Heart left ventricle (tissue), 16 donors: ENCODE data around the gene ARHGAP15. TPM values are rescaled to one million over a fixed set of nuclear protein-coding genes. Genes with fewer than 3 reads are reported as not detected.

Source experiments
- ATAC-seq, 4 donors: fragments of 200-7000 bp; cut with Tn5 transposase; one replicate each; pipeline ENCODE4 v1.9.1; 2020 to 2022; ENCODE audit warnings: moderate library complexity in 4 of 4, mild to moderate bottlenecking in 3 of 4, moderate number of reproducible peaks in 1 of 4
- DNase-seq, 5 donors: peaks; one replicate each; pipeline ENCODE4 v3.0.0-alpha.2; 2020
- H3K27ac ChIP-seq, 12 donors: fragments of 200-600 bp; sonication (generic) in 4 of 12; one replicate each; pipeline versions ENCODE4 v1.5.0 to v1.8.0; 2016 to 2022; ENCODE audit warnings: mild to moderate bottlenecking in 2 of 12
- H3K27me3 ChIP-seq, 9 donors: fragments of 200-600 bp; sonication (generic) in 2 of 9; one replicate each; pipeline versions ENCODE4 v1.5.1 to v1.8.0; 2016 to 2022; ENCODE audit warnings: mild to moderate bottlenecking in 3 of 9
- H3K36me3 ChIP-seq, 9 donors: fragments of 200-600 bp; sonication (generic) in 2 of 9; one replicate each; pipeline versions ENCODE4 v1.5.0 to v1.8.0; 2018 to 2022; ENCODE audit warnings: mild to moderate bottlenecking in 2 of 9
- H3K4me1 ChIP-seq, 12 donors: fragments of 200-600 bp; sonication (generic) in 4 of 12; one replicate each; pipeline versions ENCODE4 v1.5.0 to v1.8.0; 2016 to 2022; ENCODE audit warnings: mild to moderate bottlenecking in 3 of 12
- H3K4me3 ChIP-seq, 12 donors: fragments of 200-600 bp; sonication (generic) in 4 of 12; one replicate each; pipeline versions ENCODE4 v1.5.0 to v1.8.0; 2017 to 2022; ENCODE audit warnings: mild to moderate bottlenecking in 9 of 12, moderate library complexity in 4 of 12
- H3K9me3 ChIP-seq, 12 donors: fragments of 200-600 bp; sonication (generic) in 4 of 12; one replicate each; pipeline versions ENCODE4 v1.5.0 to v1.8.0; 2016 to 2022; ENCODE audit warnings: mild to moderate bottlenecking in 1 of 12
- POLR2A ChIP-seq, 2 donors: fragments of 450-650 bp; IDR thresholded peaks; one replicate each; pipeline ENCODE4 v1.6.1; 2017; ENCODE audit warnings: antibody characterized with exemption in 2 of 2, mild to moderate bottlenecking in 2 of 2, moderate library complexity in 2 of 2
- WGBS, 4 donors: extraction: QIAGEN DNeasy Blood & Tissue Kit in 2 of 4; methylation state at CpG; one replicate each; pipeline versions ENCODE4 v1.1.5 to v1.1.7; 2013 to 2018; 5-methylcytosine and 5-hydroxymethylcytosine counted together
- intact Hi-C, 10 donors: fragments of 100-400 bp; cut with DNase I; formaldehyde crosslinking; loops; one replicate each; pipeline versions ENCODE4 v1.11.1 to v1.14.2; 2022
- polyA plus RNA-seq, 2 donors: library from polyadenylated mRNA; stranded (reverse); fragments of 200-250 nt; gene quantifications; one replicate each; pipeline ENCODE4 v1.2.3, GENCODE V29; 2013
- total RNA-seq, 9 donors: library from RNA; depleted of rRNA in 2 of 9; stranded (reverse); fragments of >200 nt in 2 of 9; fragmentation: NEBNext Ultra II Directional in 3 of 9; extraction: Animal tissue kit (Norgen Biotek cat#: 25700) in 3 of 9; gene quantifications; one replicate each; pipeline versions ENCODE4 v1.1.0 to v1.2.4, GENCODE V29; 2016 to 2023
- TF ChIP-seq, protein P1 (sequence below), 12 donors: fragments of 200-600 bp; sonication (generic) in 4 of 12; IDR thresholded peaks; one replicate each; pipeline versions ENCODE4 v1.5.0 to v1.8.0; 2018 to 2022; ENCODE audit warnings: antibody characterized with exemption in 12 of 12, mild to moderate bottlenecking in 5 of 12
- donor health status: ischemic (EF 13 %, LVEDD 7.1; RV severe dilation, severe dysfunction).
- donor health status: healthy with polysubstance abuse.
- donor health status: DM: no; HTN: yes; CAD: no.
- donor health status: DM: no; HTN: no; CAD: no.
- donor health status: ischemic (EF 25% LVEDD 6.9; RV normal size, moderate dysfunction).
- donor health status: ischemic (EF 25% LVEDD 5.7; RV mildly dilated, moderate dysfunction).
- donor health status: healthy.
- donor health status: DM: yes; HTN: yes; CAD: no.
- donor health status: ischemic (EF 35%, LVEDD 5.7; RV mildly dilated, moderate dysfunction).
- donor health status: nonischemic (EF 11% LVEDD 7.7; RV severe dilation, severe dysfunction).
- donor health status: DM: yes; HTN: yes; CAD: no.
- donor health status: PGD.
- donor health status: ischemic (EF 29% LVEDD 5.4; RV normal size, mild dysfunction).
- donor health status: nonischemic (EF 23%, LVEDD 6.1; RV moderate dilation, normal function).

Gene ARHGAP15
- total and polyA plus RNA-seq, 11 donors, result 1.3 to 8.7 (median 3.3) TPM

DNA sequence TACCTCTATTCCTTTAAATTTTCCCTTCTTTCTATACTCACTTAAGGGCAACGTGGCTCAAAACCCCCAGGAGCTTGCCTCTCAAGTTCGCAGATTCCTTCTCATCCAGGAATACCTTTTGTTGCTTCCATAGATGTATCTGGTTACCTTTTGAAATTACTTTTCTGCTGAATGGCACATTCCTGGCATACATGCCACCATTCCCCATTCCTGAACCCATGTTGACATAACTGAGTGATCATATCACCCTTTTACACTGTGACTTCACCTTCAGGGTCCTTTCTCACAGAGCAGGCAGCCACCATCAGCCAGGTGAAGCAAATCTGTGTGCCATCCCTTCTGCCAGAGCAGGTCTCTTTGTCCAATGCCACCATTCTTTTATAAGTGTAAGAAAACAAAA, 615.8 kb downstream of the ARHGAP15 start:
- no peak overlapping the region for H3K27ac ChIP-seq
- no peaks in the 10 kb centered on the region for H3K36me3 ChIP-seq
- TF ChIP-seq POLR2A (IDR thresholded peaks at IDR 0.05), result no peak
- no peak for DNase-seq
- WGBS, 4 donors, result 84 to 91% (median 89%) methylated on average over 2 of the region's 2 CpGs
- intact Hi-C loops, result no loop called here
- ATAC-seq, result no peak
- no peak overlapping the region for H3K4me3 ChIP-seq
- no peaks in the 10 kb centered on the region for H3K27me3 ChIP-seq
- H3K4me1 ChIP-seq, result no peaks in the 10 kb centered on the region
- H3K9me3 ChIP-seq, result no peaks in the 10 kb centered on the region

DNA sequence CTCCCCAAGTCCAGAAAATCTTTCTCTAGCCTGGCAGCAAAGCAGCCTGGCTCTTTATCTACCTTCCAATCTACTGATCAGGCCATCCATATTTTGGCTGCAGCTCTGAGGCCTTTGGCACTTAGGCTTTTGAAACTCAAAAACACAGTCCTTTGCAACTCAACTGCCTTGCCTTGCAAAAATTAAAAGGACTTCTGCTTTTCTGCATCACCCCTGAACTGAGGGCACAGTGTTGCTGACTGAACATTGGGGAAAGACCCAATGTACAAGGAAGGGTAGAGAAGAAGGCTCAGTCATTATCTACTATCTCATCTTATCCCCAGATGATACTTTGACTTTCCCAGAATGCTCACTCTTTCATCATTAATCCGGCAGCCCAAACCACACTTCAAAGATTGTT, 625.5 kb downstream of the ARHGAP15 start:
- no peak for ATAC-seq
- no peak for DNase-seq
- H3K36me3 ChIP-seq, result no peaks in the 10 kb centered on the region
- no peaks in the 10 kb centered on the region for H3K9me3 ChIP-seq
- TF ChIP-seq, protein P1, sequence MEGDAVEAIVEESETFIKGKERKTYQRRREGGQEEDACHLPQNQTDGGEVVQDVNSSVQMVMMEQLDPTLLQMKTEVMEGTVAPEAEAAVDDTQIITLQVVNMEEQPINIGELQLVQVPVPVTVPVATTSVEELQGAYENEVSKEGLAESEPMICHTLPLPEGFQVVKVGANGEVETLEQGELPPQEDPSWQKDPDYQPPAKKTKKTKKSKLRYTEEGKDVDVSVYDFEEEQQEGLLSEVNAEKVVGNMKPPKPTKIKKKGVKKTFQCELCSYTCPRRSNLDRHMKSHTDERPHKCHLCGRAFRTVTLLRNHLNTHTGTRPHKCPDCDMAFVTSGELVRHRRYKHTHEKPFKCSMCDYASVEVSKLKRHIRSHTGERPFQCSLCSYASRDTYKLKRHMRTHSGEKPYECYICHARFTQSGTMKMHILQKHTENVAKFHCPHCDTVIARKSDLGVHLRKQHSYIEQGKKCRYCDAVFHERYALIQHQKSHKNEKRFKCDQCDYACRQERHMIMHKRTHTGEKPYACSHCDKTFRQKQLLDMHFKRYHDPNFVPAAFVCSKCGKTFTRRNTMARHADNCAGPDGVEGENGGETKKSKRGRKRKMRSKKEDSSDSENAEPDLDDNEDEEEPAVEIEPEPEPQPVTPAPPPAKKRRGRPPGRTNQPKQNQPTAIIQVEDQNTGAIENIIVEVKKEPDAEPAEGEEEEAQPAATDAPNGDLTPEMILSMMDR (IDR thresholded peaks at IDR 0.05), result no peak
- no peak for TF ChIP-seq POLR2A (IDR thresholded peaks at IDR 0.05)
- intact Hi-C loops, result no loop called here
- no peaks in the 10 kb centered on the region for H3K4me1 ChIP-seq
- H3K4me3 ChIP-seq, result no peak overlapping the region
- H3K27me3 ChIP-seq, result no peaks in the 10 kb centered on the region
- no peak overlapping the region for H3K27ac ChIP-seq
- 88 to 100% (median 92%) methylated on average over 1 of the region's 1 CpG for WGBS, 4 donors

DNA sequence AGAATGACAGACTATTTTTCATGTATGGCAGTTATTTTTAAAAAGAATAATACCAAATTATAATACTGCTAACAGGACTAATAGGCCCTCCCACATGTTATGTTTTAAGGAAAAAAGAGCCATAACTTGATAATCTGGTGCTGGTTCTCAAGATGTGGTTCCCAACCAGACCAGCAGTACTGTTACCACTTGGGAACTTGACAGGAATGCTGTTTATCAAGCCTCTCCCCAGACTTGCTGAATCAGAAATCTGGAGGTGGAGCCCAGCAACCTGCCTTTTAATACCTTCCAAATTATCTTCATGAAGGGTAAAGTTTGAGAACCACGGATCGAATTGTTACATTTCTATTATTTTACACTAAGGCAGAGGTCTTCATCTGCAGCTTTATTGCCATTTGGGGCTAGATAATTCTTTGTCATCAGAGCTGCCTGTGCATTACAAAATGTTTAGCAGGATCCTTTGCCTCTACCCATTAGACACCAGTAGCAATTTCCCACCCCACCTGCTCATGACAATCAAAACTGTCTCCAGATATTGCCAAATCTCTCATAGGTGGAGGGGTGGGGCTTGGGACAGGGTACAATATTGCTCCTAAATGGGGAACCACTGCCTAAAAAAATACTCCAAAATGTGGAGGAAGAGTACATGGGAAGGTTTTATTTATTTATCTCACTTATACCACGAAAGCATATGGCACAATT, 629.6 kb downstream of the ARHGAP15 start:
- ATAC-seq (no peak), DNase-seq (no peak)
- no peaks in the 10 kb centered on the region for H3K4me1 ChIP-seq
- H3K9me3 ChIP-seq, result no peaks in the 10 kb centered on the region
- H3K27ac ChIP-seq, result no peak overlapping the region
- 83 to 88% (median 84%) methylated on average over 3 of the region's 3 CpGs for WGBS, 4 donors
- no peaks in the 10 kb centered on the region for H3K27me3 ChIP-seq
- no peak overlapping the region for H3K4me3 ChIP-seq
- H3K36me3 ChIP-seq, result no peaks in the 10 kb centered on the region
- intact Hi-C loops, result no loop called here
- TF ChIP-seq POLR2A (IDR thresholded peaks at IDR 0.05), result no peak
- TF ChIP-seq, protein P1 (IDR thresholded peaks at IDR 0.05), result no peak

DNA sequence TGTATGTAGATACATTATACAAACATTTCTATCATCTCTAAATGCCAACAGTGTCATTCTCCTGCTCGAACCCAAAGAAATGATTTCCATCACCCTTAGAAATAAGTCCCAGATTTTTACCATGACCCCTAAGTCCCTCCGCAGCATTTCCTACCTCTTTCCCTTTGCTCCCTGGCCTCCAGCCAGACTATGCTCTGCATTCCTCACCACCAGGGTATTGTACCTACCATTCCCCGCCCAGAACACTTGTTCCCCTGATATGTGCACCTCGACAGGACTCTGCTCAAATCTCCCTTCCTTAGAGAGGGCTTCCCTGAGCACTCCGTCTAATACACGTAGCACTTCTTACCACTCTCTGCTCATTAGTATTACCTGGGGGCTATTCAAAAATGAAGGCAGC, 630.2 kb downstream of the ARHGAP15 start:
- Histone ChIP-seq H3K9me3 (no peaks in the 10 kb centered on the region), H3K27ac (no peak overlapping the region), H3K27me3 (no peaks in the 10 kb centered on the region), H3K36me3 (no peaks in the 10 kb centered on the region), H3K4me1 (no peaks in the 10 kb centered on the region), H3K4me3 (no peak overlapping the region)
- intact Hi-C loops, result no loop called here
- DNase-seq, result no peak
- 65 to 75% (median 71%) methylated on average over 6 of the region's 6 CpGs for WGBS, 4 donors
- TF ChIP-seq, protein P1 (IDR thresholded peaks at IDR 0.05), result no peak
- TF ChIP-seq POLR2A (IDR thresholded peaks at IDR 0.05), result no peak
- no peak for ATAC-seq
